H9 (cell line): ENCODE results near the gene ELFN1. TPM values are rescaled to one million over a fixed set of nuclear protein-coding genes. Genes with fewer than 3 reads are reported as not detected.

Experiments used
- DNase-seq: peaks from one replicate; pipeline ENCODE4 v3.0.0-alpha.2; 2017
- H2AFZ ChIP-seq: one replicate; pipeline ENCODE4 v1.6.1; 2013; ENCODE audit warnings: mild to moderate bottlenecking, low read length, control low read depth, moderate library complexity
- H2AK5ac ChIP-seq: 2 replicates; pipeline ENCODE4 v1.6.1; 2013; ENCODE audit warnings: low read length, control low read depth, mixed read lengths; ENCODE audit not compliant: insufficient read length
- H2BK120ac ChIP-seq: one replicate; pipeline ENCODE4 v1.6.1; 2013; ENCODE audit warnings: low read depth, mild to moderate bottlenecking, low read length, control low read depth, inconsistent platforms; ENCODE audit not compliant: poor library complexity, severe bottlenecking
- H2BK12ac ChIP-seq: 2 replicates; pipeline ENCODE4 v1.6.1; 2013; ENCODE audit warnings: low read length, control low read depth, mixed read lengths, low read depth; ENCODE audit not compliant: insufficient read length
- H2BK15ac ChIP-seq: 2 replicates; pipeline ENCODE4 v1.6.1; 2013; ENCODE audit warnings: low read depth, low read length, control low read depth
- H2BK20ac ChIP-seq: one replicate; pipeline ENCODE4 v1.6.1; 2013; ENCODE audit warnings: low read depth, mild to moderate bottlenecking, low read length, control low read depth, inconsistent platforms; ENCODE audit not compliant: poor library complexity, severe bottlenecking
- H2BK5ac ChIP-seq: 2 replicates; pipeline ENCODE4 v1.6.1; 2013; ENCODE audit warnings: low read length, control low read depth, mixed read lengths; ENCODE audit not compliant: insufficient read length
- H3K14ac ChIP-seq: 2 replicates; pipeline ENCODE4 v1.6.1; 2013; ENCODE audit warnings: low read length, control low read depth; ENCODE audit not compliant: insufficient read depth
- H3K18ac ChIP-seq: 2 replicates; pipeline ENCODE4 v1.6.1; 2013; ENCODE audit warnings: low read depth, mild to moderate bottlenecking, mixed read lengths, low read length, control low read depth; ENCODE audit not compliant: insufficient read length
- H3K23ac ChIP-seq: 2 replicates; pipeline ENCODE4 v1.6.1; 2013; ENCODE audit warnings: low read length, control low read depth, mixed read lengths, low read depth; ENCODE audit not compliant: insufficient read length
- H3K23me2 ChIP-seq: 2 replicates; pipeline ENCODE4 v1.6.1; 2013; ENCODE audit warnings: low read depth, mild to moderate bottlenecking, mixed read lengths, low read length, control low read depth; ENCODE audit not compliant: insufficient read length, poor library complexity, severe bottlenecking
- H3K27ac ChIP-seq: 2 replicates; pipeline ENCODE4 v1.5.1; 2013; ENCODE audit warnings: low read length, control low read depth, mixed read lengths, low read depth; ENCODE audit not compliant: insufficient read length
- H3K27me3 ChIP-seq: 2 replicates; pipeline ENCODE4 v1.6.1; 2013; ENCODE audit warnings: low read length, control low read depth, inconsistent platforms; ENCODE audit not compliant: insufficient read depth
- H3K4ac ChIP-seq: 2 replicates; pipeline ENCODE4 v1.6.1; 2013; ENCODE audit warnings: low read depth, mild to moderate bottlenecking, control low read depth, inconsistent platforms, low read length, moderate library complexity
- H3K4me1 ChIP-seq: 2 replicates; pipeline ENCODE4 v1.6.1; 2013; ENCODE audit warnings: low read length, control low read depth, inconsistent platforms; ENCODE audit not compliant: insufficient read depth
- H3K4me2 ChIP-seq: 2 replicates; pipeline ENCODE4 v1.6.1; 2013; ENCODE audit warnings: low read length, control low read depth, mixed read lengths; ENCODE audit not compliant: insufficient read length, insufficient read depth
- H3K56ac ChIP-seq: 2 replicates; pipeline ENCODE4 v1.6.1; 2013; ENCODE audit warnings: low read depth, mild to moderate bottlenecking, mixed read lengths, low read length, control low read depth; ENCODE audit not compliant: insufficient read length
- H3K79me1 ChIP-seq: 2 replicates; pipeline ENCODE4 v1.6.1; 2013; ENCODE audit warnings: low read depth, mild to moderate bottlenecking, moderate library complexity, low read length, control low read depth, inconsistent platforms; ENCODE audit not compliant: insufficient read depth, poor library complexity, severe bottlenecking
- H3K79me2 ChIP-seq: 2 replicates; pipeline ENCODE4 v1.6.1; 2013; ENCODE audit warnings: low read length, control low read depth, inconsistent platforms; ENCODE audit not compliant: insufficient read depth
- H3K9ac ChIP-seq: 2 replicates; pipeline ENCODE4 v1.6.1; 2013; ENCODE audit warnings: low read length, control low read depth, mixed read lengths; ENCODE audit not compliant: insufficient read length; ENCODE audit errors: extremely low read depth
- H3K9me3 ChIP-seq: one replicate; pipeline ENCODE4 v1.6.1; 2013; ENCODE audit warnings: low read depth, low read length, inconsistent platforms; ENCODE audit not compliant: control insufficient read depth
- H3T11ph ChIP-seq: one replicate; pipeline ENCODE4 v1.6.1; 2013; ENCODE audit warnings: mild to moderate bottlenecking, low read length, control low read depth, inconsistent platforms
- H4K20me1 ChIP-seq: one replicate; pipeline ENCODE4 v1.6.1; 2013; ENCODE audit not compliant: control insufficient read depth, insufficient read length, insufficient read depth
- H4K5ac ChIP-seq: 2 replicates; pipeline ENCODE4 v1.6.1; 2013; ENCODE audit warnings: low read depth, mild to moderate bottlenecking, mixed read lengths, low read length, control low read depth; ENCODE audit not compliant: insufficient read length
- H4K8ac ChIP-seq: replicated peaks from 2 replicates; pipeline ENCODE4 v1.6.1; 2013; ENCODE audit warnings: low read length, control low read depth, mixed read lengths, low read depth; ENCODE audit not compliant: insufficient read length
- H4K91ac ChIP-seq: 2 replicates; pipeline ENCODE4 v1.6.1; 2013; ENCODE audit warnings: low read depth, mild to moderate bottlenecking, moderate library complexity, mixed read lengths, low read length, control low read depth; ENCODE audit not compliant: insufficient read length
- H3K27ac Mint-ChIP-seq, 3 experiments: 2 replicates in 2 of 3; 3 replicates in 1 of 3; pipeline ENCODE4 v1.8.0; 2020 to 2021; ENCODE audit warnings: mixed read lengths in 3 of 3, mild to moderate bottlenecking in 1 of 3, moderate library complexity in 1 of 3
- H3K27me3 Mint-ChIP-seq: 2 replicates; pipeline ENCODE4 v1.8.0; 2021; ENCODE audit warnings: low read depth, mild to moderate bottlenecking, moderate library complexity, mixed read lengths
- H3K36me3 Mint-ChIP-seq, 3 experiments: 2 replicates in 2 of 3; 3 replicates in 1 of 3; pipeline ENCODE4 v1.8.0; 2020 to 2021; ENCODE audit warnings: low read depth in 3 of 3, mixed read lengths in 3 of 3; ENCODE audit not compliant: insufficient read depth in 1 of 3
- H3K4me1 Mint-ChIP-seq, 2 experiments: 2 replicates each; pipeline ENCODE4 v1.8.0; 2020; ENCODE audit warnings: mixed read lengths in 2 of 2
- H3K4me3 Mint-ChIP-seq, 2 experiments: 2 replicates in 1 of 2; 3 replicates in 1 of 2; pipeline ENCODE4 v1.8.0; 2020 to 2021; ENCODE audit warnings: mild to moderate bottlenecking in 2 of 2, mixed read lengths in 2 of 2, moderate library complexity in 1 of 2
- H3K9me3 Mint-ChIP-seq, 2 experiments: 2 replicates in 1 of 2; 3 replicates in 1 of 2; pipeline ENCODE4 v1.8.0; 2020; ENCODE audit warnings: mild to moderate bottlenecking in 2 of 2, mixed read lengths in 2 of 2, moderate library complexity in 1 of 2
- WGBS: extraction: QIAGEN DNeasy Blood & Tissue Kit; methylation state at CpG from one replicate; pipeline ENCODE4 v1.1.7; 2013; ENCODE audit warnings: missing lambda C conversion rate, low lambda C conversion rate, mixed read lengths; ENCODE audit not compliant: insufficient read length; ENCODE audit errors: extremely low coverage; 5-methylcytosine and 5-hydroxymethylcytosine counted together
- total RNA-seq: library from RNA; stranded (reverse); gene quantifications from 2 replicates; pipeline ENCODE4 v1.2.1, GENCODE V29; 2021
- TF ChIP-seq, protein P1 (sequence below): fragments of 200-600 bp; sonication (generic); conservative IDR thresholded peaks from 3 replicates; pipeline ENCODE4 v1.8.0; 2021; ENCODE audit warnings: antibody characterized with exemption, mild to moderate bottlenecking

ELFN1 gene
- total RNA-seq, 1 experiment from 2014 or later: 3.7 TPM

DNA sequence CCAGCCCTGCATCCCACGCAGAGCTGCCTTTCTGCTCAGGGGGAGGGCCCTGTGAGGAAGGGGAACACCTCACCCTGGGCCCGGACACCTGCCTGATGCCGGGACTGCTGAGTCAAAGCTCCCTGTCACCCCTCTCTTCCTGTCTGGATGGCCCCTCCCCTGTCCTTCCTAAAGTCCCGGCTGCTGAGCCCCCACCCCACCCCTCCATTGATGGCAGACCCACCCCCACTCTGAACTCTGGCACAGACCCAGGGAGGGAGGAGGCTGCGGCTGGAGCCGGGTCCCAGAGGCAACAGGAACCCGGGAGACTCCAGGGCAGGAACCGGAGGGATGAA lies 78.7 kb downstream of the ELFN1 start:
- Histone ChIP-seq H4K20me1 (peaks cover 2% of the 10 kb centered on the region), H3K56ac (no peak overlapping the region), H4K8ac (no peak overlapping the region), H2BK15ac (no peak overlapping the region), H3K9me3 (no peaks in the 10 kb centered on the region), H2AK5ac (no peak overlapping the region), H2BK20ac (no peak overlapping the region), H3K4me2 (no peak overlapping the region), H2AFZ (no peak overlapping the region), H2BK120ac (no peak overlapping the region), H3K79me2 (no peaks in the 10 kb centered on the region), H2BK5ac (no peak overlapping the region), H3K27me3 (no peaks in the 10 kb centered on the region), H3T11ph (no peak overlapping the region), H3K23me2 (no peaks in the 10 kb centered on the region), H3K27ac (no peak overlapping the region), H3K18ac (no peak overlapping the region), H2BK12ac (no peak overlapping the region), H3K9ac (no peak overlapping the region), H3K23ac (no peak overlapping the region), H3K4ac (no peak overlapping the region), H3K79me1 (no peaks in the 10 kb centered on the region), H3K4me1 (no peaks in the 10 kb centered on the region), H4K91ac (no peak overlapping the region), H3K14ac (no peak overlapping the region), H4K5ac (no peak overlapping the region)
- peaks cover 11% of the 10 kb centered on the region for H3K27me3 Mint-ChIP-seq
- no peaks in the 10 kb centered on the region for H3K36me3 Mint-ChIP-seq
- TF ChIP-seq, protein P1, sequence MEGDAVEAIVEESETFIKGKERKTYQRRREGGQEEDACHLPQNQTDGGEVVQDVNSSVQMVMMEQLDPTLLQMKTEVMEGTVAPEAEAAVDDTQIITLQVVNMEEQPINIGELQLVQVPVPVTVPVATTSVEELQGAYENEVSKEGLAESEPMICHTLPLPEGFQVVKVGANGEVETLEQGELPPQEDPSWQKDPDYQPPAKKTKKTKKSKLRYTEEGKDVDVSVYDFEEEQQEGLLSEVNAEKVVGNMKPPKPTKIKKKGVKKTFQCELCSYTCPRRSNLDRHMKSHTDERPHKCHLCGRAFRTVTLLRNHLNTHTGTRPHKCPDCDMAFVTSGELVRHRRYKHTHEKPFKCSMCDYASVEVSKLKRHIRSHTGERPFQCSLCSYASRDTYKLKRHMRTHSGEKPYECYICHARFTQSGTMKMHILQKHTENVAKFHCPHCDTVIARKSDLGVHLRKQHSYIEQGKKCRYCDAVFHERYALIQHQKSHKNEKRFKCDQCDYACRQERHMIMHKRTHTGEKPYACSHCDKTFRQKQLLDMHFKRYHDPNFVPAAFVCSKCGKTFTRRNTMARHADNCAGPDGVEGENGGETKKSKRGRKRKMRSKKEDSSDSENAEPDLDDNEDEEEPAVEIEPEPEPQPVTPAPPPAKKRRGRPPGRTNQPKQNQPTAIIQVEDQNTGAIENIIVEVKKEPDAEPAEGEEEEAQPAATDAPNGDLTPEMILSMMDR: no peak
- no peaks in the 10 kb centered on the region; a peak in 1 of 5 replicates for H3K9me3 Mint-ChIP-seq
- WGBS: no CpG with 5 or more reads among the region's 8 CpGs
- H3K4me3 Mint-ChIP-seq: no peak overlapping the region
- H3K27ac Mint-ChIP-seq: no peak overlapping the region
- no peak for DNase-seq
- peaks cover 4 to 8% of the 10 kb centered on the region in 2 experiments; a peak in 3 of 4 replicates for H3K4me1 Mint-ChIP-seq
